Measurements from ENCODE around the gene S100A1. TPM values are rescaled to one million over a fixed set of nuclear protein-coding genes. Genes with fewer than 3 reads are reported as not detected.

Gene S100A1
- total and polyA plus RNA-seq, 10 of the 15 experiments (the other 5 are each of a cell fraction or from before 2014, with no cell fraction given) = 0.13 to 0.29 TPM; not detected in 8

- TF ChIP-seq, protein P1, sequence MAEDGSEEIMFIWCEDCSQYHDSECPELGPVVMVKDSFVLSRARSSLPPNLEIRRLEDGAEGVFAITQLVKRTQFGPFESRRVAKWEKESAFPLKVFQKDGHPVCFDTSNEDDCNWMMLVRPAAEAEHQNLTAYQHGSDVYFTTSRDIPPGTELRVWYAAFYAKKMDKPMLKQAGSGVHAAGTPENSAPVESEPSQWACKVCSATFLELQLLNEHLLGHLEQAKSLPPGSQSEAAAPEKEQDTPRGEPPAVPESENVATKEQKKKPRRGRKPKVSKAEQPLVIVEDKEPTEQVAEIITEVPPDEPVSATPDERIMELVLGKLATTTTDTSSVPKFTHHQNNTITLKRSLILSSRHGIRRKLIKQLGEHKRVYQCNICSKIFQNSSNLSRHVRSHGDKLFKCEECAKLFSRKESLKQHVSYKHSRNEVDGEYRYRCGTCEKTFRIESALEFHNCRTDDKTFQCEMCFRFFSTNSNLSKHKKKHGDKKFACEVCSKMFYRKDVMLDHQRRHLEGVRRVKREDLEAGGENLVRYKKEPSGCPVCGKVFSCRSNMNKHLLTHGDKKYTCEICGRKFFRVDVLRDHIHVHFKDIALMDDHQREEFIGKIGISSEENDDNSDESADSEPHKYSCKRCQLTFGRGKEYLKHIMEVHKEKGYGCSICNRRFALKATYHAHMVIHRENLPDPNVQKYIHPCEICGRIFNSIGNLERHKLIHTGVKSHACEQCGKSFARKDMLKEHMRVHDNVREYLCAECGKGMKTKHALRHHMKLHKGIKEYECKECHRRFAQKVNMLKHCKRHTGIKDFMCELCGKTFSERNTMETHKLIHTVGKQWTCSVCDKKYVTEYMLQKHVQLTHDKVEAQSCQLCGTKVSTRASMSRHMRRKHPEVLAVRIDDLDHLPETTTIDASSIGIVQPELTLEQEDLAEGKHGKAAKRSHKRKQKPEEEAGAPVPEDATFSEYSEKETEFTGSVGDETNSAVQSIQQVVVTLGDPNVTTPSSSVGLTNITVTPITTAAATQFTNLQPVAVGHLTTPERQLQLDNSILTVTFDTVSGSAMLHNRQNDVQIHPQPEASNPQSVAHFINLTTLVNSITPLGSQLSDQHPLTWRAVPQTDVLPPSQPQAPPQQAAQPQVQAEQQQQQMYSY (CRISPR knock-in tag; IDR thresholded peaks at IDR 0.05) = no peak
- TF ChIP-seq HDAC2 (IDR thresholded peaks at IDR 0.05) (no peak), CBFB (IDR thresholded peaks at IDR 0.05; ENCODE audit: low read depth) (peak; percentile 66; the same call in 1 of the 2 replicates), RELB (IDR thresholded peaks at IDR 0.05; ENCODE audit: low read depth) (peak; percentile 99), E2F8 (IDR thresholded peaks at IDR 0.05; ENCODE audit: low read depth, partially characterized antibody) (no peak), NR2C2 (IDR thresholded peaks at IDR 0.05; ENCODE audit: borderline replicate concordance, control insufficient read depth, insufficient read length, low read depth) (no peak), ATF7 (IDR thresholded peaks at IDR 0.05; ENCODE audit: low read depth) (peak; percentile 97), IRF4 (IDR thresholded peaks at IDR 0.05; ENCODE audit: low read depth, low read length) (0 out of 2 replicates have a peak, but pooled peaks have one; percentile 18), TCF12 (IDR thresholded peaks at IDR 0.05; ENCODE audit: low read depth, low read length) (peak; percentile 15; the same call in 1 of the 2 replicates), FOXK2 (IDR thresholded peaks at IDR 0.05) (peak; percentile 76), ELK1 (IDR thresholded peaks at IDR 0.05; ENCODE audit: low read depth, low read length) (peak; percentile 58; the same call in 1 of the 2 replicates), ZBED1 (IDR thresholded peaks at IDR 0.05; ENCODE audit: borderline replicate concordance) (peak; percentile 47; the same call in 1 of the 2 replicates), FOXM1 (IDR thresholded peaks at IDR 0.05; ENCODE audit: low read depth, low read length) (no peak), SMARCA5 (IDR thresholded peaks at IDR 0.05) (peak; percentile 100), BACH1 (IDR thresholded peaks at IDR 0.05; ENCODE audit: borderline replicate concordance) (peak; percentile 80), CBX3 (IDR thresholded peaks at IDR 0.05; ENCODE audit: borderline replicate concordance, low read depth) (no peak), PAX5 (IDR thresholded peaks at IDR 0.05; ENCODE audit: borderline replicate concordance, low read depth, low read length) (no peak)
- TF ChIP-seq, protein P2, sequence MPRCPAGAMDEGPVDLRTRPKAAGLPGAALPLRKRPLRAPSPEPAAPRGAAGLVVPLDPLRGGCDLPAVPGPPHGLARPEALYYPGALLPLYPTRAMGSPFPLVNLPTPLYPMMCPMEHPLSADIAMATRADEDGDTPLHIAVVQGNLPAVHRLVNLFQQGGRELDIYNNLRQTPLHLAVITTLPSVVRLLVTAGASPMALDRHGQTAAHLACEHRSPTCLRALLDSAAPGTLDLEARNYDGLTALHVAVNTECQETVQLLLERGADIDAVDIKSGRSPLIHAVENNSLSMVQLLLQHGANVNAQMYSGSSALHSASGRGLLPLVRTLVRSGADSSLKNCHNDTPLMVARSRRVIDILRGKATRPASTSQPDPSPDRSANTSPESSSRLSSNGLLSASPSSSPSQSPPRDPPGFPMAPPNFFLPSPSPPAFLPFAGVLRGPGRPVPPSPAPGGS (IDR thresholded peaks at IDR 0.05; ENCODE audit: borderline replicate concordance, insufficient read depth, low read depth, low read length, poor library complexity, severe bottlenecking) = peak; percentile 32
These were observed 5.8 kb downstream of the S100A1 start, which contains the start of gene CHTOP (continued) for GRCh38 chr1:153633754-153634665.
